IPS-18c (cell line): ENCODE measurements around the gene TAS2R43.
"Not testable (repeated sequence)": the region's sequence is repeated elsewhere in the genome, so short reads cannot be mapped to it uniquely, and the experiment has no call there.

Experiments used
- H3K4me3 ChIP-seq: 2 replicates; pipeline ENCODE4 v1.7.0; 2013; ENCODE audit warnings: low read depth, mild to moderate bottlenecking, low read length, moderate library complexity; ENCODE audit not compliant: insufficient read depth
- H3K9me3 ChIP-seq: one replicate; pipeline ENCODE4 v1.6.1; 2013; ENCODE audit warnings: mild to moderate bottlenecking, low read length, moderate library complexity; ENCODE audit not compliant: control insufficient read depth, insufficient read depth

TAS2R43 gene, protein sequence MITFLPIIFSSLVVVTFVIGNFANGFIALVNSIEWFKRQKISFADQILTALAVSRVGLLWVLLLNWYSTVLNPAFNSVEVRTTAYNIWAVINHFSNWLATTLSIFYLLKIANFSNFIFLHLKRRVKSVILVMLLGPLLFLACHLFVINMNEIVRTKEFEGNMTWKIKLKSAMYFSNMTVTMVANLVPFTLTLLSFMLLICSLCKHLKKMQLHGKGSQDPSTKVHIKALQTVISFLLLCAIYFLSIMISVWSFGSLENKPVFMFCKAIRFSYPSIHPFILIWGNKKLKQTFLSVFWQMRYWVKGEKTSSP

DNA sequence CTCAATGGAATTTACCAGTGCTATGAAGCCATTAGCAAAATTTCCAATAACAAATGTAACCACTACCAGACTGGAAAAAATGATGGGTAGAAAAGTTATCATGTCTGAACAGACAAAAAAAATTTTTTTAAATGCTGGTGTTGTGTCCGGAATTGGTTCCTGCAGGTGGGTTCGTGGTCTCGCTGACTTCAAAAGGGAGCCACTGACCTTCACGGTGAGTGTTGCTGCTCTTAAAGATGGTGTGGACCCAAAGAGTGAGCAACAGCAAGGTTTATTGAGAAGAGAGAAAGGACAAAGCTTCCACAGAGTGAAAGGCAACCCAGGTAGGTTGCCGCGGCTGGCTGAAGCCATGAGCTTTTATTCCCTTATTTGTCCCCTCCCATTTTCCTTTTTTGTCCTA is at the start of gene TAS2R43:
Gene TAS2R43, minus strand, starts transcription at position 186 of the 400 bp plus-strand sequence. Its CDS starts 84 bp downstream, at position 102.
- no peaks in the 10 kb centered on the region for H3K9me3 ChIP-seq
- no peak within 1 kb of the TSS for H3K4me3 ChIP-seq

DNA sequence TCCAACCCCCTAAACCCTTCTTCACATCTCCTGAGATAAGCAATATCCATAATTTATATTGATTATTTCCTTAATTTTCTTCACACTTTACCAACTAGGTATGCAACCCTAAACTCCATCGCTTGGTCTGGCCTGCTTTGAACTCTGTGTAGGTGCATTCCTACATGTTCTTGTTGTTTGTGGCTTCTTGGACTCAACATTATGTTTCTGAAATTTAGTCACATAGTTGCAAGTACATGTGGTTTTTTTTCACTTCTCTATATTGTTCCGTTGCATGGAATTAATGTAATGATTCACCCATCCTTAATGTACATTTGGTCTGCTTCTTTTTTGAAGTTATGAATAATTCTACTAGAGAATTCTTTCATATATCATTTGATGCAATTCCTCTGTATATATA is 44.0 kb upstream of the TAS2R43 start:
- no peak overlapping the region for H3K4me3 ChIP-seq
- H3K9me3 ChIP-seq, result no peaks in the 10 kb centered on the region

DNA sequence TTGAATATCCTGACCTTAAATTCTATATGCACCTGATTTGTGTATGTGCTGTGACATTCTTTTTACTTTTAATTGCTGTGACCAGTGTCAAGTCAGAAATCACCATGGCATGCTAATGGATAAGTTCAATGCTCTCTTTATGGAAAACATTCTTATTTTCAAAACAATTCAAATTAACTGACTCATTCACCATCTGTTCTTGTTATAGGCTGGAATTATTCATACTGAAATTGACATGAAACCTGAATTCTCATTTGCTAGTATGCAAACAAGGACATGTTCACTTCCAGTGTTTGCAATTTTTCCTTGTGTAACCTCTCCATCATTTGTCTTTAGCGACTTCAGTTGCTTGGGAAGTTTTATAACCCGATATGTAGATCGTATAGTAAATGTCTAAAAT is 42.2 kb upstream of the TAS2R43 start, which contains the start of gene TAS2R30:
Gene TAS2R30, minus strand, starts transcription at position 340 of the 400 bp plus-strand sequence. CDS start 400 bp downstream, outside the sequence.
- Histone ChIP-seq H3K4me3 (no peak within 1 kb of the TSS), H3K9me3 (no peaks in the 10 kb centered on the region)

DNA sequence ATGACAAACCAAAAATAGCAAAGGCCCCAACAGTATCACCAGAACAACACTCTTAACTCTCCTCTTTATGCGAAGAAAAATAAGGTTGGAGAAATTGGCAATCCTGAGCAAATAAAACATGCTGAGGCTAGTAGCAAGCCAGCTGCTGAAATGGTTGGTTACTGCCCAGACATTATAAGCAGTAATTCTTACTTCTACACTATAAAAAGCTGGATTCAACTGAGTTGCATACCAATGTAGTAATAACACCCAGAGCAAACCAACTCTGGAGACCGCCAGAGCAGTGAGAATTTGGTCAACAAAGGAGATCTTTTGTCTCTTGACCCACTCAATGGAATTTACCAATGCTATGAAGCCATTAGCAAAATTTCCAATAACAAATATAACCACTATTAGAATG is 41.7 kb upstream of the TAS2R43 start:
- Histone ChIP-seq H3K9me3 (no peaks in the 10 kb centered on the region), H3K4me3 (no peak overlapping the region)

DNA sequence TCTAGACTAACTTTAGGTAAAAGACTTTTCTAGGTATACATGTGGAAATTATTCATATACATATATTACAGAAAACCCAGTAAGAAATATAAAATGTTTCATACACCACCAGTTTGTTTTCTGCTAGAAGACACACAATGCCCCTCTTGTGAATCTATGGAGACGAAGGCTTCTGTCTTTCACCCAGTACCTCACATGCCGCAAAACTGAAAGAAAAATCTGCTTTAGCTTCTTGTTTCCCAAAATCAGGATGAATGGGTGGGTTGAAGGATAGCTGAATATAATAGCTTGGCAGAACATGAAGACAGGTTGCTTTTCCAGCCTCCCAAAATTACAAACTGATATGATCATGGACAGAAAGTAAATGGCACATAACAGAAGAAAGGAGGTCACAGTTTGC is 41.0 kb upstream of the TAS2R43 start:
- no peaks in the 10 kb centered on the region for H3K9me3 ChIP-seq
- H3K4me3 ChIP-seq, result no peak overlapping the region

DNA sequence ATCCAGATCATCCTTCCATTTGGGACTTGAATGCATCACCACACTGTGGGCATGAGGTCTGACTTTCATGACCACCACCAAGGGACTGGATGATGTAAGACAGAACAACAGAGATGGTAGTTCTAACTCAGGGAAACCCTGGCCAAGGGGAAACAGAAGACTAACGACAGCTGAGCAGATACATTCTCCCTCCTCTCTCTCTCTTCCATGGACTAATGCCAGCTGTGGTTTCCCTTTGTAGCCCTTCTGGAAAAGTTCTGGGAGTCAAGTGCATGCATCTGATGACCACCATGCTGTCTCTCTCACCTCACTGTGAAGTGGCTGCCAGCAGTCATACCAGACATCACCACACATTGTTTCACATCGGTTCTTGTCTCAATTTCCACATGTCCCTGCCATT is 38.9 kb upstream of the TAS2R43 start:
- H3K4me3 ChIP-seq, result no peak overlapping the region
- H3K9me3 ChIP-seq, result no peaks in the 10 kb centered on the region

DNA sequence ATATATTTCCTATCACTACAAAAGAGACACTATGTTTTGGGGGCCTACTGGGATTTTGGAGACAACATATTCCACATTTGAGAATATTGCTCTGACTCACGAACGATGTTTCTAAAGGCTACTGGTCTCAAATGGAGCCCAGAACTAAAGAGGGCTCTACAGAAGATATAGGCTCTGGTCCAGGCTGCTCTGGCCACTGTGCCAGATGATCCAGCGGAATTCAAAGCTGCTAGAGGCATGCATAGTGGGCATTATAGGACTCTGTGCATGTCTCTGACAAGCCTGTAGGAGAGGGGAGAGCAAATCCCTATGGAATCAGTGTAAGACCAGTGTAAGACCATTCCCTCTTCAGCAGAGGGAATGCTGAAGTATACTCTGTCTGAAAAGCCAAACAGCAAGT is 38.3 kb upstream of the TAS2R43 start:
- H3K9me3 ChIP-seq, result no peaks in the 10 kb centered on the region
- no peak overlapping the region for H3K4me3 ChIP-seq

DNA sequence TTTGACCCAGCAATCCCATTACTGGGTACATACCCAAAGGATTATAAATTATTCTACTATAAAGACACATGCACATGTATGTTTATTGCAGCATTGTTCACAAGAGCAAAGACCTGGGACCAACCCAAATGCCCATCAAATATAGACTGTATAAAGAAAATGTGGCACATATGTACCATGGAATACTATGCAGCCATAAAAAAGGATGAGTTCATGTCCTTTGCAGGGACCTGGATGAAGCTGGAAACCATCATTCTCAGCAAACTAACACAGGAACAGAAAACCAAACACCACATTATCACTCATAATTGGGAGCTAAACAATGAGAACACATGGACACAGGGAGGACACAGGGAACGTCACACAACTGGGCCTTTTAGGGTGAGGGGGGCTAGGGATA is 22.0 kb upstream of the TAS2R43 start:
- not testable (repeated sequence) for H3K4me3 ChIP-seq

DNA sequence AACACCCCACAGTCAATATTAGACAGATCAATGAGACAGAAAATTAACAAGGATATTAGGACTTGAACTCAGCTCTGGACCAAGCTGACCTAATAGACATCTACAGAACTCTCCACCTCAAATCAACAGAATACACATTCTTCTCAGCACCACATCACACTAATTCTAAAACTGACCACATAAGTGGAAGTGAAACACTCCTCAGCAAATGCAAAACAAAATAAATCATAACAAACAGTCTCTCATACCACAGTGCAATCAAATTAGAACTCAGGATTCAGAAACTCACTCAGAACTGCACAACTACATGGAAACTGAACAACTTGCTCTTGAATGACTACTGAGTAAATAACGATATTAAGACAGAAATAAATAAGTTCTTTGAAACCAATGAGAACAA is 19.1 kb upstream of the TAS2R43 start:
- not testable (repeated sequence) for H3K9me3 ChIP-seq, H3K4me3 ChIP-seq

More for the DNA sequence above, 22.0 kb upstream of the TAS2R43 start:
- H3K9me3 ChIP-seq, result not testable (repeated sequence)

DNA sequence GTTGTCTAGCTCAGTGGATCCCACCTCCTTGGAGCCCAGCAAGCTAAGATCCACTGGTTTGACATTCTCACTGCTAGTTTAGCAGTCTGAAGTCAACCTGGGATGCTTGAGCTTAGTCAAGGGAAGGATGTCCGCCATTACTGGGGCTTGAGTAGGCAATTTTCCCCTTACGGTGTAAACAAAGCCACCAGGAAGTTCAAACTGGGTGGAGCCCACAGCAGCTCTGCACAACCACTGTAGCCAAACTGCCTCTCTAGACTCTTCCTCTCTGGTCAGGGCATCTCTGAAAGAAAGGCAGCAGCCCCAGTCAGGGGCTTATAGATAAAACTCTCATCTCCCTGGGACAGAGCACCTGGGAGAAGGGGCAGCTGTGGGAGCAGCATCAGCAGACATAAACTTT is 16.7 kb upstream of the TAS2R43 start:
- H3K4me3 ChIP-seq, result no peak overlapping the region
- H3K9me3 ChIP-seq, result no peaks in the 10 kb centered on the region

DNA sequence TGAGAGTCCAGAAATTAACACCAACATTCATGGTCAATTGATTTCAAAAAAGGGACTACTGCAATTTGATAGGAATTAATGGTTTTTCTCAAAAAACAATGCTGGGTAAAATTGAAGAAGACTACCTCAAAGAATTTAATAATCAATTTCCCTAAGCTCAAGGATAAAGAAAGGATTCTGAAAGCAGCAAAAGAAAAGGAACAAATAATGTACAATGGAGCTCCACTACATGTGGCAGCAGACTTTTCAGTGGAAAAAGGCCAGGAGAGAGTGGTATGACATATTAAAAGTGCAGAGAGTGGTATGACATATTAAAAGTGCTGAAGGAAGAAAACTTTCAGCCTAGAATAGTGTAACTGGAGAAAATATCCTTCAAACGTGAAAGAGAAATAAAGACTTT is 15.6 kb upstream of the TAS2R43 start:
- no peak overlapping the region for H3K4me3 ChIP-seq
- no peaks in the 10 kb centered on the region for H3K9me3 ChIP-seq

DNA sequence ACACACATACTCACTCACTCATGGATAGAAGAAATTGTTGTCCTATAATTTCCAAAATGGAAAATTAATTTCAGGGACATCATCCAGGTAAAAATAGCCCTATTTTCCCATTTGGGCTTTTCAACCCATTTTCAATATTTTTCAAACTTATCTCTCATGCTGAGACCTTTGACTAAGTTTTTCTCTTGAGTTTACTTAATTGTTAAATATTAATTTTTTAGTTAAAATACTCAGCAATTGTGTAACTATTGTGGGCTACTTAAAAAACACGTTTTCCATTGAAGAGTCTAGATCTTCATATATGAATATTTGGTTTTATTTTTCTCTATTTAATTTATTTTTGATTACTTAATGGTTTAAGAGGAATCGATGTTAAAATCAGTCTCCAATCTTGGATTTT is 14.2 kb upstream of the TAS2R43 start:
- no peak overlapping the region for H3K4me3 ChIP-seq
- no peaks in the 10 kb centered on the region for H3K9me3 ChIP-seq

DNA sequence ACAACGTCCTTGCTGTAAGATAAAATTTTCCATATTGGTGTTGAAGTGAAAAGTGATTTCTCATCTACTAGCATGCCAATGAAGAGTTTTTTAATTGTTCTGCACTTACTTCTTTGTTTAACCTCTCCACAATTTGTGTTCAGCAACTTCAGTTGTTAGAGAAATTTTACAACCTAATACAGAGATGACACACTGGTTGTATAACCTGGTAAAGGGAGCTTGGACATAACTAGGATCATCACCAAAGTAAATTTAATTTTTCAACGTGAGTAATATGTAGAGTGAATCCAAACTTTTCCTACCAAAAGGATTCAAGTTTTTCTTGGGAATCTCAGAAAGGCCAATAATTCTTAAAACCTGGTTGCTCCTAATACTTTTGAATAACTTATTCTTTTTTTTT is 13.4 kb upstream of the TAS2R43 start:
- no peaks in the 10 kb centered on the region for H3K9me3 ChIP-seq
- no peak overlapping the region for H3K4me3 ChIP-seq

DNA sequence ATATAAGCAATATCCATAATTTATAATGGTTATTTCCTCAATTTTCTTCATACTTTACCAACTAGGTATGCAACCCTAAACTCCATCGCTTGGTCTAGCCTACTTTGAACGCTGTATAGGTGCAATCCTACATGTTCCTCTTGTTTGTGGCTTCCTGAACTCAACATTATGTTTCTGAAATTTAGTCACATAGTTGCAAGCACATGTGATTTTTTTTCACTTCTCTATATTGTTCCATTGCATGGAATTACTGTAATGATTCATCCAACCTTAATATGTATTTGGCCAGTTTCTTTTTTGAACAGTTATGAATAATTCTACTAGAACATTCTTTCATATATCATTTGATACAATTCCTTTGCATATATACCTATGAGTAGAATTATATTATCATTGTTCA is 2.8 kb upstream of the TAS2R43 start:
- H3K4me3 ChIP-seq, H3K9me3 ChIP-seq: not testable (repeated sequence)

DNA sequence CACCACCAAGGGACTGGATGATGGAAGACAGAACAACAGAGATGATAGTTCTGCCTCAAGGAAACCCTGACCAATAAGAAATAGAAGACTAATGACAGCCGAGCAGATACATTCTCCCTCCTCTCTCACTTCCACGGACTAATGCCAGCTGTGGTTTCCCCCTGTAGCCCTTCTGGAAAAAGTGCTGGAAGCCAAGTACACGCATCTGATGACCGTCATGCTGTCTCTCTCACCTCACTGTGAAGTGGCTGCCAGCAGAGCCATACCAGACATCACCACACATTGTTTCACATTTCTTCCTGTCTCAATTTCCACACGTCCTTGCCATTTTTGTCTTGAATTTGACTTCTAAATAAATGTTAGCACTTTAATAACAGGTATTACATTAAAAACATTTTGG is 2.9 kb downstream of the TAS2R43 start:
- Histone ChIP-seq H3K9me3 (no peaks in the 10 kb centered on the region), H3K4me3 (no peak overlapping the region)

DNA sequence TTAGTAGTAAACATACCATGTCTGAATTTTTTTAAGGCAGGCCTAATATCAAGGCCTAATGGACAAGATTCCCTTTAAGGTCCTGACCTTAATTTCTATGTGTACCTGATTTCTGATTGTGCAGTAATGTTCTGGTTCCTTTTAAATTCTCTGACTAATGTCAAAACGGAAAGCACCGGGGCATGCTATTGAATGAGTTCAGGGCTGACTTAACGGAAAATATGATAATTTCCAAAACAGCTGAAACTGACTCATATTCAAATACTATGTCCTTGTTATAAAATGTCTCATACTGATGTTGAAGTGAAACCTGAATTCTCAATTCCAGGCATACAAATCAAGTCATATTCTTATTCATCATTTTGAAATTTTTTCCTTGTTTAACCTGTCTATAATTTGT is 6.7 kb downstream of the TAS2R43 start:
- Histone ChIP-seq H3K4me3 (no peak overlapping the region), H3K9me3 (no peaks in the 10 kb centered on the region)

DNA sequence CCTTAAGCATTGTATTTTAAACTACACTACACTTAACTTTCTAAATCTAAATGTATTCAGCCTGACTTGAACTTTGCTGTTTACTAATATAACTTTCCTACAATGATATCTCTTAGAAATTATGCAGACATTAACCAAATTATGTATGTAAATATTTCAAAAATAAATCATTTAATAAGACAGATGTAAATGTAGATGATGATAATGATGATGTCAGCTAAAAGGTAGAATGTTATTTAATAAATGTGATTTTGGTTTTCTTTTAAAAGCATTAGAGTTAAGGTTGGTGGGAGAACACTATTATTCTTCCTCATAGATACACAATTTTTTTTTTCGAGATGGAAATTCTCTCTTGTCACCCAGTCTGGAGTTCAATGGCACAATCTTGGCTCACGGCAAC is 10.1 kb downstream of the TAS2R43 start:
- Histone ChIP-seq H3K9me3 (no peaks in the 10 kb centered on the region), H3K4me3 (no peak overlapping the region)

DNA sequence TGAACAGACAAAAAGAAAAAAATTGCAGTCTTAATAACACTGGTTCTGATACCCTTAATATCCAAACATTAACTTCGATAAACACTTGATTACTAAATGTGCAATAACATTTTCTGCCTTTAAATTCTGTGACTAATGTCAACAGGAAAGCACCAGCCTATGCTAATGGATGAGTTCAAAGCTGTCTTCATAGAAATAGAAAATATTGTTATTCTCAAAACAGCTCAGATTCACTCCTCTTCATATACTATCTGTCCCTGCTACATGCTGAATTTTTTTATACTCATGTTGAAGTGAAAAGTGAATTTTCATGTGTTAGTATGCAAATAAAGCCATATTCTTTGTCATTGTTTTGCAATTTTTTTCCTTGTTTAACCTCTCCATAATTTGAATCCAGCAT is 13.9 kb downstream of the TAS2R43 start:
- H3K4me3 ChIP-seq, result no peak overlapping the region
- H3K9me3 ChIP-seq, result no peaks in the 10 kb centered on the region

DNA sequence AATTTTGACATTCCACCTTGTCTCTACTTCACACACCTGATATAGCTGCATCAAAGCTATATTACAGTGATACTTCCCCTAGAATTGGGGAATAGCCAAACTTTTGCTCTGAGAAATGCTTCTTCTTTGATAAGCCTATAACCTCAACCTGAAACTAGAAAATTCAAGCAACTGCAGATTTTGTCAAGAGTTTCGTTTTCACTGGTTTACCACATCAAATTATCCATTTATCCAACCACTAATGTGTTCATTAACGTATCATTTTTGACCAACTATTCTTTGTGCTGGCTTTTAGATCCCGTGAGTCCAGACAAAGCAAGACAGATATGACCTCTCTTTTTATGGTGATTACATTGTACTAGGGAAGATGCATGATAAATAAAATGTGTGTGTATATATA is 16.5 kb downstream of the TAS2R43 start:
- no peak overlapping the region for H3K4me3 ChIP-seq
- H3K9me3 ChIP-seq, result no peaks in the 10 kb centered on the region
